Measurements from ENCODE around the gene NCBP3. TPM values are rescaled to one million over a fixed set of nuclear protein-coding genes. Genes with fewer than 3 reads are reported as not detected.

NCBP3 gene
- total RNA-seq, 6 experiments from 2014 or later, result 22.4 to 28.6 (median 25.3) TPM

DNA sequence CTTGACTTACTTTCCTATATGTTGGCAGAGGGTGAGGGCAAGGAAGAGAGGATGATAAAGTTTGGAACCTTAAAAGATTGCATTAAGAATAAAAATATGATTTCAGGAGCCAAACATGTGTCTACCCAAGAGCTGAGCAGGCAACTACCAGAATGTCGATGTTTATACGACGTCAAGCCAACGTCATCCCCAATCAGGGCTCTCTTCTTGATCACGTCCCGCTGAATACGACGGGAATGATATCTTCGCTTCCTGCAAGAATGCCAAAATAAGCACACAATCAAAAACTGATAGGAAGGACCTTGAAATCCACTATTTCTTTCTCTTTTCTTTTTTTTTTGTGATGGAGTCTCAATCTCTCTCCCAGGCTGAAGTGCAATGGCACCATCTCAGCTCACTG, 24.9 kb downstream of the NCBP3 start:
- Mint-ChIP-seq H3K36me3 (ENCODE audit: low read depth) (peaks cover 39% of the 10 kb centered on the region), H3K9me3 (no peaks in the 10 kb centered on the region), H3K27ac (no peak overlapping the region), H3K4me1 (ENCODE audit: low read depth) (peaks cover 6% of the 10 kb centered on the region), H3K4me3 (no peak overlapping the region), H3K27me3 (ENCODE audit: insufficient read depth) (no peaks in the 10 kb centered on the region)
- DNase-seq, result no peak
- TF ChIP-seq, protein P1, sequence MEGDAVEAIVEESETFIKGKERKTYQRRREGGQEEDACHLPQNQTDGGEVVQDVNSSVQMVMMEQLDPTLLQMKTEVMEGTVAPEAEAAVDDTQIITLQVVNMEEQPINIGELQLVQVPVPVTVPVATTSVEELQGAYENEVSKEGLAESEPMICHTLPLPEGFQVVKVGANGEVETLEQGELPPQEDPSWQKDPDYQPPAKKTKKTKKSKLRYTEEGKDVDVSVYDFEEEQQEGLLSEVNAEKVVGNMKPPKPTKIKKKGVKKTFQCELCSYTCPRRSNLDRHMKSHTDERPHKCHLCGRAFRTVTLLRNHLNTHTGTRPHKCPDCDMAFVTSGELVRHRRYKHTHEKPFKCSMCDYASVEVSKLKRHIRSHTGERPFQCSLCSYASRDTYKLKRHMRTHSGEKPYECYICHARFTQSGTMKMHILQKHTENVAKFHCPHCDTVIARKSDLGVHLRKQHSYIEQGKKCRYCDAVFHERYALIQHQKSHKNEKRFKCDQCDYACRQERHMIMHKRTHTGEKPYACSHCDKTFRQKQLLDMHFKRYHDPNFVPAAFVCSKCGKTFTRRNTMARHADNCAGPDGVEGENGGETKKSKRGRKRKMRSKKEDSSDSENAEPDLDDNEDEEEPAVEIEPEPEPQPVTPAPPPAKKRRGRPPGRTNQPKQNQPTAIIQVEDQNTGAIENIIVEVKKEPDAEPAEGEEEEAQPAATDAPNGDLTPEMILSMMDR (IDR thresholded peaks at IDR 0.05), result no peak

DNA sequence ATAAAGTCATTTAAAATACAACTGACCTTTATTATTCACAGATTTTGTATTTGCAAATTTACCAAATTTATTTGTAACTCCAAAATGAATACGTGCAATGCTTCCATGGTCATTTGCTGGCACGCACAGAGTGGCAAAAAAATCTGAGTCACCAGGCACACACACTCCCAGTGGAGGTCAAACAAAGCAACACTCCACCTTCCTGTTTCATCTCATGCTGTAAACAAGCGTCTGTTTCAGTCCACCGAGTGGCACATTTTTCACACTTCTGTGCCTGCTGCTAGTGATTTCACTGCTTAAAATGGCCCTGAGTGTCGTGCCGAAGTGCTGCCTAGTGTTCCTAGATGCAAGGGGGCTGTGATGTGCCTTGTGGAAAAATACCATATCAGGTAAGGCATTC, 27.3 kb downstream of the NCBP3 start:
- H3K27ac Mint-ChIP-seq, result no peak overlapping the region
- H3K27me3 Mint-ChIP-seq (ENCODE audit: insufficient read depth), result no peaks in the 10 kb centered on the region
- H3K36me3 Mint-ChIP-seq (ENCODE audit: low read depth), result peaks cover 17% of the 10 kb centered on the region; the same call in 1 of the 2 replicates
- no peak overlapping the region for H3K4me3 Mint-ChIP-seq
- H3K9me3 Mint-ChIP-seq, result no peaks in the 10 kb centered on the region
- TF ChIP-seq, protein P1 (IDR thresholded peaks at IDR 0.05), result no peak
- DNase-seq, result no peak
- H3K4me1 Mint-ChIP-seq (ENCODE audit: low read depth), result no peaks in the 10 kb centered on the region

DNA sequence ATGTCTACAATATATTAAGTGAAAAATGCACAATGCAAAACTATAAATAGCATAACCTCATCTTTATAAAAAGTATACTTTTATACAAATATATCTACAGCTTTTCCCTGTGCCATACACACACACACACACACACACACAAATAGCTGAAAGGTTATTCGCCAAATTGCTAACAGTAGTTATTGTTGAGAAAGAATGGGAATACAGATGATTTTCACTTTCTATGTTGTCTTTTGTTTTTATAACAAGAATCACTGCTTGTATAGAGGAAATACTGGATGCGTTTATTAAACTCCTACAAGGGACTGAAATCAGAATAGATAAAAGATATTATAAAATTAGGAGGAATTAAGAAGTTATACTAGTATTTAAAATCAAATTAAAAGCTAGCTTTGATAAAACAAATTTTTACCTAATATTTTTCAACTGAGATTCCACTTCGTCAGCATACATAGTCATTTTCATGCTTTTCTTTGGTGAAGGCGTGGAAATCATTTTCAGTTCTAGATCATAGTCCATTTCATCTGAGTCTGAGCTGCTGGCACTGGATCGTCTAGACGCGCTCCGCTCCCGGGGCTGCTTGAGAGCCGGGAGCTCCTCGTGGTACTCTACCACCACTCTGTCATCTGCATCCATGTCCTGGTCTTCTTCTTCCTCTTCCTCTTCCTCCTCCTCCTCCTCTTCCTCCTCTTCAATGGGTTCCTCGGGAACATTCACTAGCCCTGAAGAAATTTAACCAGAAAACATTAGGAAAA, 28.0 kb downstream of the NCBP3 start:
- DNase-seq, result no peak
- no peaks in the 10 kb centered on the region for H3K9me3 Mint-ChIP-seq
- TF ChIP-seq, protein P1 (IDR thresholded peaks at IDR 0.05), result no peak
- no peaks in the 10 kb centered on the region for H3K4me1 Mint-ChIP-seq (ENCODE audit: low read depth)
- H3K4me3 Mint-ChIP-seq, result no peak overlapping the region
- H3K36me3 Mint-ChIP-seq (ENCODE audit: low read depth), result peaks cover 14% of the 10 kb centered on the region; the same call in 1 of the 2 replicates
- H3K27me3 Mint-ChIP-seq (ENCODE audit: insufficient read depth), result no peaks in the 10 kb centered on the region
- no peak overlapping the region for H3K27ac Mint-ChIP-seq

DNA sequence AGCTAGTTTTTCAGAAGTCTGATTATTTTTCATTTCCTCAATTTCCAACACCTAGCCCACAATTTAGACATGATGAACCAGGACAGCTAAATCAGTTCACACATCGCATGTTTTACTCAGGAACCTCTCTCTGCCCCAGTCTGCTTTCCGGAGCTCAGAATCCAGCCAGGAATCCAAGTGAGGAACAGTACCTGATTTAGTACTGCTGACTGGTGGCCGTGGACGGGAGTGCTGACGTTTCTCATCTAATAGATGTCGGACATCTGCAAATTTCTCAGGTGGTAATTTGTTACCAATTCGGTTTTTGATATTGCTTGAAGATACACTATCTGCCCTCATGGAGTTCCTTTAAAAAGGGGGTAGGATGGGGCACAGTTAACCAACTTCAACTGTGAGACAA, 30.1 kb downstream of the NCBP3 start:
- H3K36me3 Mint-ChIP-seq (ENCODE audit: low read depth), result peaks cover 11% of the 10 kb centered on the region; the same call in 1 of the 2 replicates

DNA sequence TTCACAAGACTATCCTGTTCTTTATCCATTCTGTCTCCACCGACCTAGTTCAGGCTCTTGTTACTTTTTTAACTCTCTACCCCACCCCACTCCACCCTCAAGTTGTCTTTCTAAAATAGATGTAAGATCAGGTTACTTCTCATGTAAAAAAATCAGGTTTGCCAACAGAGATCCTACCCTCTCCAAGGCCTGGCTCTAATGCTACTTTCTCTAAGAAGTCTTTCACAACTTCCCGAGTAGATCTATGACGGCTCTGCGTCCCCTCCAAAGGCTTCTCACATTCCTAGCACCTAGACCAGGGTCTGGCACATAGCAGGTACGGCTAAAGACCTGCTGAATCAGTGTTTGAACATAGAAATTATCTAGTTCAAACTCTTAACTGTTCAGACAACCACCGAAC, 30.9 kb downstream of the NCBP3 start:
- no peaks in the 10 kb centered on the region for H3K9me3 Mint-ChIP-seq
- H3K27me3 Mint-ChIP-seq (ENCODE audit: insufficient read depth), result no peaks in the 10 kb centered on the region
- no peak for DNase-seq
- no peaks in the 10 kb centered on the region for H3K4me1 Mint-ChIP-seq (ENCODE audit: low read depth)
- H3K36me3 Mint-ChIP-seq (ENCODE audit: low read depth), result peaks cover 11% of the 10 kb centered on the region; the same call in 1 of the 2 replicates
- no peak overlapping the region for H3K27ac Mint-ChIP-seq
- no peak overlapping the region for H3K4me3 Mint-ChIP-seq
- TF ChIP-seq, protein P1 (IDR thresholded peaks at IDR 0.05), result no peak

More for the DNA sequence above, 30.1 kb downstream of the NCBP3 start:
- Mint-ChIP-seq H3K27me3 (ENCODE audit: insufficient read depth) (no peaks in the 10 kb centered on the region), H3K27ac (no peak overlapping the region), H3K4me3 (no peak overlapping the region), H3K4me1 (ENCODE audit: low read depth) (no peaks in the 10 kb centered on the region), H3K9me3 (no peaks in the 10 kb centered on the region)
- no peak for DNase-seq
- TF ChIP-seq, protein P1 (IDR thresholded peaks at IDR 0.05), result peak; percentile 50
